GM19238 (cell line): Measurements from ENCODE around the gene GPRIN2.
"Not testable (repeated sequence)": the region's sequence is repeated elsewhere in the genome, so short reads cannot be mapped to it uniquely, and the experiment has no call there.

Source experiments
- DNase-seq: peaks from one replicate; pipeline ENCODE4 v3.0.0; 2011; ENCODE audit warnings: low spot score; ENCODE audit not compliant: insufficient read length

GPRIN2 gene

GRCh38 chr10:46556515-46557318 lies at the start of gene GPRIN2:
GPRIN2 (minus strand) TSS chr10:46556658; CDS start chr10:46550736, 5,922 bp downstream.
- DNase-seq, result no peak

DNA sequence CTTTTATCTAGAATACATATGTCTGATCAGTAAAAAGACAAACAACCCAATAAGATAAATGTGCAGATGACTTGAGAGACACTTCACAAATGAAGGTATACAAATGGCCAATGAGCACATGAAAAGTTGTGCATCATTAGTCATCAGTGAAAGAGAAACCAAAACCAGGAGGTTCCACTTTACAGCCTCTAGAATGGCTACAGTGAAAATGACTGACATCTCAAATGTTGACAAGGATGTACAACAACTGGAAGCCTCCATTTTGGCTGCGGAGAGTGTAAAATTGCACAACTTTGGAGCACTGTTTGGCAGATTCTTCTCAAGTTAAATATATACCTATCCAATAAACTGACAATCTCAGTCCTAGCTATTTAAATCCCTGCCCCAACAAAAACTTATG lies 44.1 kb upstream of the GPRIN2 start:
- not testable (repeated sequence) for DNase-seq

GRCh38 chr10:46597616-46598246 lies 41.3 kb upstream of the GPRIN2 start:
- DNase-seq, result not testable (repeated sequence)

GRCh38 chr10:46596570-46596969 lies 40.1 kb upstream of the GPRIN2 start:
- not testable (repeated sequence) for DNase-seq

- not testable (repeated sequence) for DNase-seq
These were observed 38.1 kb upstream of the GPRIN2 start for GRCh38 chr10:46594453-46595063.

DNA sequence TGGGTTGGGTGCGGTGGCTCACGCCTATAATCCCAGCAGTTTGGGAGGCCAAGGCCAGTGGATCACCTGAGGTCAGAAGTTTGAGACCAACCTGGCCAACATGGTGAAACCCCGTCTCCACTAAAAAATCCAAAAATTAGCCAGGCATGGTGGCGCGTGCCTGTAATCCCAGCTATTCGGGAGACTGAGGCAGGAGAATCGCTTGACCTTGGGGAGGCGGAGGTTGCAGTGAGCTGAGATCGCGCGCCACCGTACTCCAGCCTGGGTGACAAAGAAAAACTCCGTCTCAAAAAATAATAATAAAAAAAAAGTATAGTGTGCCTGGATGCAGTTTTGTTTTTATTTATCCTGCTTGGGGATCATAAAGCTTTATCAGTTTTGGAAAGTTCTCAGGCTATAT lies 36.8 kb upstream of the GPRIN2 start:
- not testable (repeated sequence) for DNase-seq

DNA sequence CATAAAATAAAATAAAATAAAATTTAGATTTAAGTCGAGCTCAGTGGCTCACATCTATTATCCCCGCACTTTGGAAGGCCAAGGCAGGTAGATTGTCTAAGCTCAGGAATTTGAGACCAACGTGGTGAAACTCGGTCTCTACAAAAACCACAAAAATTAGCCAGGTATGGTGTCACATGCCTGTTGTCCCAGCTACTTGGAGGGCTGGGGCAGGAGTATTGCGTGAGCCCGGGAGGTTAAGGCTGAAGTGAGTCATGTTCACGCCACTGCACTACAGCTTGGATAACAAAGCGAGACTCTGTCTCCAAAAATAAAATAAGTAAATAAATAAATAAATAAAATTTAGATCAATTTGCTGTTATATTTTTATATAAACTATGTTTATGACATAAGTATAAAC lies 34.6 kb upstream of the GPRIN2 start:
- not testable (repeated sequence) for DNase-seq

- not testable (repeated sequence) for DNase-seq
These were observed 33.1 kb upstream of the GPRIN2 start for GRCh38 chr10:46589589-46589988.

GRCh38 chr10:46588221-46588620 lies 31.8 kb upstream of the GPRIN2 start:
- not testable (repeated sequence) for DNase-seq

- DNase-seq, result not testable (repeated sequence)
These were observed 31.1 kb upstream of the GPRIN2 start for GRCh38 chr10:46587546-46587945.

- DNase-seq, result not testable (repeated sequence)
These were observed 28.8 kb upstream of the GPRIN2 start for GRCh38 chr10:46585246-46585645.

DNA sequence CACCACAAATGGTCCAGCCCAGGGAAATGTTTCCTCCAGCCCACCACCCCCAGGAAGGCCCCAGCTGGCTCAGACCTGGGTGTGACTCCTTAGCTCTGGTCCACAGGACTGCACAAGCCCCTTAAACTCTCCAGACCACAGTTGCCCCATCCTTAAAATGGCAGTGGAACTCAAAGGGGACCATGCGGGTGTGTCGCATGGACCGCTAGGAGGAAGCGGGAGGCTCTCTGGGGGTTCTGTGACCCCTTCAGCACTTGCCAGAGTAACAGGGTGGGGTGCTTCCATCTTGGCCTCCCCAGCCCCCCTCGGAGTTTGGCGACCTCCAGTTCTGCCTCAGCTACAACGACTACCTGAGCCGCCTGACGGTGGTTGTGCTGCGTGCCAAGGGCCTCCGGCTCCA lies 27.7 kb upstream of the GPRIN2 start:
- not testable (repeated sequence) for DNase-seq

DNA sequence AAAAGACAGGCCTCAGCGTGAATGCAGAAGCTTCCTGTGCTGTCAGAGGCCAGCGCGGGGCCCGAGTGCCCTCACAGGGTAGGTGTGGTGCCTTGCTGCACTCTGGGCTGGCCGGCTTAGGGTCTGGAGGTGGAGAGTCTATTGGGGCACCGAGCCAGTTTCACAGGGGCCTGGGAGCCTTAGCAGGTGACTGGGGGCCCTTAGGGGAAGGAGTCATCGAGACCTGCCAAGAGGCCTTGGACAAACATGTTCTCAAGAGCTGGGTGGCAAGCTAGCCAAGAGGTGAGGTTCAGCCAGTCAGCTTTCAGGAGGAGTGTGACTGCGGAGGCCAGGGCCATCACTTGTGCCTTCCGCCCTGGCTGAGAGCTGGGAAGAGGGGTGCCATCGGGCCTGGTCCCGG lies 26.1 kb upstream of the GPRIN2 start:
- not testable (repeated sequence) for DNase-seq

DNA sequence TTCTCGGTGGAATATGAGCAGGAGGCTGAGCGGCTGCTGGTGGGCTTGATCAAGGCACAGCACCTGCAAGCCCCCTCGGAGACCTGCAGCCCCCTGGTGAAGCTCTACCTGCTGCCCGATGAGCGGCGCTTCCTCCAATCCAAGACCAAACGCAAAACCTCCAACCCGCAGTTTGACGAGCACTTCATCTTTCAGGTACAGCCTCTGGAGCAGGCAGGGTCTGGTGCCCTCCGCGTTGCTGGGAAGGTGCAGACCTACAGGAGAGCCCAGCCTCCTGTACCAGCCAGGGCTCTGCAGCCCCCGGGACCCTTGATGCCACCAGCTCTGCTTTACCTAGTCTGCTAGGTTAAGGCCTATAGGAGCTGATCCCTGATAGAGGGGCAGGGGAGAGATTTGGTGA lies 25.5 kb upstream of the GPRIN2 start:
- not testable (repeated sequence) for DNase-seq

DNA sequence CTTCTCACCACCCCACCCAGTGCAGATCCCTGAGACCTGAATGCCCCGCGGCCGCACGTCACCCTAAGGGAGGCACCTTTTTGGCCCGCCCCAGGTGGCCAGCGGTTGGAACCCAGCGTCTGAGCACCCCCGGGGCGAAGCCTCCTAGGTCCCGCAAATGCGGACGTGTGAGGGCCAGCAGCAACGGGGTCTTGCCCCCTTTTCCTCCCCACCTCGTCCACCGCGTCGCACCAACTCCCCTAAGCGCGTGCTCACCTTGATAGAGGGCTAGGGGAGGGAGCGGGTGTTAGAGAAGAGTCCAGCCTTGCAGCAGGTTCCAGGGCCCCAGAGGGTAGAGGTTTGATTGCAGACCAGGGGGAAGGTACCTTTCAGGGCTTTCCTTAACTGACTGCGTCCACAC lies 22.9 kb upstream of the GPRIN2 start:
- DNase-seq, result not testable (repeated sequence)

DNA sequence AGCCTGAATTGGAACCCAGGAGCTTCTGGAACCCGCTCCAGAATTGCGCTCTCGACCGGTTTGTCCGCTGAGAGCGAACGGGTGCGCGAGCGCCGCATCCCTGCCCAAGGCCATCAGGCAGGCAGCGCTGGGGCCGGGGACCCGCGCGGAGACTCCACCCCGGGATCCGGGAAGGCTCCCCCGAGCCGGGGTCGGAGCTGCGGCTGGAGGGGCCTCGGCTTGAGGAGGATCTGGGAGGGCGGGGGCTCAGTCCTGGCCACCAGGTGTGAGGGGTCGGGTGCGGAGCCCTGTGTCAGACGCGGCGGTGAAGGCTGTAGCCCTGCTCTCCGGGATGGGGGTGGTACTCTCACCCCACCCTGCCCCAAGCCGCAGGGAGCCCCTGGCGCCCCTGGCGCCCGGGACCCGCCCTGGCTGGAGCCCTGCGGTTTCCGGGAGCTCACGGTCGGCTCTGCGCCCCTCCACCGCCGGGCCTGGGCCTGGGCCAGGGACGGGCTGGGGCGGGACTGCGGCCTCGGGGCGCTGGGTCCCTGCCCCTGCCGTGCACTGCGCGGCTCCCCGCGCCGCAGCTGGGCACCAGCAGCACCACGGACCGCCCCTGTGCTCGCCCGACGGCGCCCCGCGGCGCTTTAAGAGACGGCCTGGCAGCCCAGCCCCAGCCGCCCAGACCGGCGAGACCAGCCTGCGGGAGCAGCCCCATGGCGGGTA lies 22.2 kb upstream of the GPRIN2 start, which contains the start of gene SYT15:
Gene SYT15 (plus strand): TSS at position 655 of the 705 bp plus-strand sequence. CDS start 41 bp downstream, at position 696.
- not testable (repeated sequence) for DNase-seq

DNA sequence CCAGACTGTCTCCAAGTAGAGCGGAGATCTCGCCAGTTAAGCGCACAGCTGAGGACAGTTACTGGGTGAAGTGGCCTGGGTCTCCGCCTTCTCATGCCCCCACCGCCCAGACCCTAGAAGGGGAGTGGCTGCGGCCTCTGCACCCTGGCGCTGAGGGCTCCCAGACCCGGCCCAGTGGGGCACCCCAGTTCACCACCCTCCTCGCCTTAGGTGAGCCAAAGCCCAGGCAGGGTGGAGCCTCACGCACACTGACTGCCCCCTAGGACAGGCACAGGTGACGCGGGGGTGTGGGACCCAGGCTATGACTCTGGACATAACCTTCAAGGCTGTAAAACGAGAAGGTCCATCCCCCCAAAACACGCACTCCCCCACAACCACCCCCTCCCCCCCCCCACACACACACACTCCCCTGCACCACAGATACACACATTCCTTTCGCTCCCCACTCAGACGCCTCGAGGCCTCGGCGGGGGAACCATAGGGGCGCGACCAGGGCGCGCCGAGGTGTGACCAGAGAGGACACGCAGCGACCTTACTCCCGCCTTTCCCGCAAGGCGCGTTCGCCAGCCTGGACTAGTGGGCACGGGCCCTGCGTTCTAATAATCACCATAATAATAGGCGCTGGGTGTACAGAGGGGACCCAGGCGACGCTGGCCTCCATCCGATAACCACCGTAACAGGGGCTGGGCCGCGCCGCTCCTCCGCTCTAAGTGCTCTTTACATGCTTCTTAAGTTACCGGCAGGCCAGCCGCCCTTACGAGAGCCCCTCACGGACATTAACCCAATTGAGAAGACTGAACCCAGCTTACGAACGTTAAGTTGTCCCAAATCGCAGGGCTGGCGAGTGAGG lies 21.4 kb upstream of the GPRIN2 start:
- not testable (repeated sequence) for DNase-seq

- DNase-seq, result not testable (repeated sequence)
These were observed 17.4 kb upstream of the GPRIN2 start for GRCh38 chr10:46573884-46574283.

DNA sequence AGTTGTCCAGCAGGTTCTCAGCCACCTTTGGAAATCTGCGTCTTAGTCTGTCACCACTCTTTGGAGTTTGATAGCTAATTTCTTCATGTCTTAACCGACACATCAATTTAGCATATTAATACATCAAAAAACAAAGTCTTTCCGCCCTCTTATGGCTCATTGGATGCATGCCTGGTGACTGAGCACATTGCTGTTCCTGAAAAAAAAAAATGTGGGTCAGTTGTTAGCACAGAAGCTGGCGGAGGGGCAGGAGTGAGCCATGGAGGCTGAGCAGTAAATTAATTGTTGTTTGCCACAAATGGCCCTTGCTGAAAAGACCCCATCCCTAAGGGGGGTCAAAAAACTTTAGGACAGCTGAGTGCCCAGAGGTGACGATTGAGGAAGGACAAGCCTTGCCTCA lies 16.9 kb upstream of the GPRIN2 start:
- DNase-seq, result not testable (repeated sequence)

- not testable (repeated sequence) for DNase-seq
These were observed 16.3 kb upstream of the GPRIN2 start for GRCh38 chr10:46572765-46573164.
